Medulla oblongata (tissue), 1 donor: ENCODE measurements around the gene MTIF3.

ENCODE experiments used
- DNase-seq: peaks from one replicate; pipeline ENCODE4 v3.0.0-alpha.2; 2015; ENCODE audit errors: extremely low spot score

MTIF3 gene, protein sequence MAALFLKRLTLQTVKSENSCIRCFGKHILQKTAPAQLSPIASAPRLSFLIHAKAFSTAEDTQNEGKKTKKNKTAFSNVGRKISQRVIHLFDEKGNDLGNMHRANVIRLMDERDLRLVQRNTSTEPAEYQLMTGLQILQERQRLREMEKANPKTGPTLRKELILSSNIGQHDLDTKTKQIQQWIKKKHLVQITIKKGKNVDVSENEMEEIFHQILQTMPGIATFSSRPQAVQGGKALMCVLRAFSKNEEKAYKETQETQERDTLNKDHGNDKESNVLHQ

DNA sequence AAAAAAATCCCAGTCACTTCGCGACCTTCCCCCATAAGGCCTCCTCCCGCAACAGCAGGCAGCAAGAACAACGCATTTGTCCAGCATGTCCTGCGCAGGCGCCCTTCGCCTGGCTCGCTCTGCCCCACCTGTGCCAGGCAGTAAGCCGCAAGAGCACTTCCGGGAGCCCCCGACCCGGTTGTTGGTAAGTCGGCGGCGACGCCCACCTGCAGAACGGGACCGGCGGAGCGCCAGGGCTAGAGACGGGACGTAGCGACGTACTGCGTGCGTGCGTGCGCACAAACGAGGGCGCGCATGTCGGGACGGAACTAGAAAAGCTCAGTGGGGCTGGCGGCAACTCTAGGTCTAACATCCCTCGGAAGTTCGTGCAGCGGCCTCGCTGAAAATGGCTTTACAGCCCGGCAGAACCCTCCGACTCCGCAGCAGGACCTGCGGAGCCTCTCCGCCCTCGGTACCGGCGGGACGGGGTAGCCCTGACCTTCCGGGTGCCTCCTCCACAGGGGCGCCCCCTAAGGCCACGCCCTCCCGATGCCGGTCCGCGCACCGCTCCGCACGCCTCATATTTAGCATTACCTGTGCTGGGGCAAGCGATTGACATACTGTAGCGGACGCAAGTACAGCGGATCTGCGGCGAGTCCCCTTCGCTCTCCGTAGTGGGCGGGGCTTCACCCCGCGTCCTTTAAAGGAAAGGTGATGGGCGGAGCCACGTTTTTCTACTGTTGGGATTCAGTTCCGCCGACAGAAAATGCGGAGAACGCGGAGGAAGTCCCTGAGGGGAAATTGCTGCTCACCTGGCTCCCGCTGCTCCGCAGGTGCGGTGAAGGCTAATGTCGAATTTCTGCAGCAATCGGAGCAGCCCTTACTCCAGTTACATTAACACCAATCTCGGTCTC is at the start of gene MTIF3:
TSS of gene MTIF3 (minus strand) at position 629 of the 893 bp plus-strand sequence. CDS start 10,116 bp downstream, outside the sequence.
- DNase-seq: peak; percentile 95

DNA sequence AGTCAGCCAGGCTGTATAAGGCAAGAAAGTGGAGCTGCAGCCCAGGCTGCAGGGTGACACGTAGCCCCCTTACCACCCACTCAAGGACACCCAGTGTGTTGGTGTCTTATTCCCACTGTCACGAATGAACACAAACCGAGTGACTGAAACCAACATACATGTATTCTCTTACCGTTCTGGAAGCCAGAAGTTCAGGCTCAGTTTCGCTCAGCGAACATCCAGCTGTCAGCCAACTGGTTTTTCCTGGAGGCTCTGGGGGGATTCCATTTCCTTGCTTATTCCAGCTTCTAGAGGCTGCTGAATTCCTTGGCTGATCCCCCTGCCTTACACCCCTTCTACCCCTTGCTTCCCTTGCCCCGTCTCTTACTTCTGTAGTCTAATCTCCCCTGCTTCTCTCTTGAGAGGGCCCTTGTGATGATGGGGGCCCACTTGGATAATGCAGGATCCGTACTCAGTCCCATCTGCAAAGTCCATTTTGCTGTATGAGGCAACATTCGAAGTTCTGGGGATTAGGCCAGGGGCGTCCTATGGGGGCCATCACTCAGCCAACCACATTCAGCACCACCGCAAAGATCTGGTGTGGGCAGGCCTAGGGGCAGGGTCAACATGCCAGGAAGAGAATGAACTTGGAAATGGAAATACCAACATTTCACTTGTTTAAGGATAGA is 47.3 kb upstream of the MTIF3 start:
- no peak for DNase-seq

DNA sequence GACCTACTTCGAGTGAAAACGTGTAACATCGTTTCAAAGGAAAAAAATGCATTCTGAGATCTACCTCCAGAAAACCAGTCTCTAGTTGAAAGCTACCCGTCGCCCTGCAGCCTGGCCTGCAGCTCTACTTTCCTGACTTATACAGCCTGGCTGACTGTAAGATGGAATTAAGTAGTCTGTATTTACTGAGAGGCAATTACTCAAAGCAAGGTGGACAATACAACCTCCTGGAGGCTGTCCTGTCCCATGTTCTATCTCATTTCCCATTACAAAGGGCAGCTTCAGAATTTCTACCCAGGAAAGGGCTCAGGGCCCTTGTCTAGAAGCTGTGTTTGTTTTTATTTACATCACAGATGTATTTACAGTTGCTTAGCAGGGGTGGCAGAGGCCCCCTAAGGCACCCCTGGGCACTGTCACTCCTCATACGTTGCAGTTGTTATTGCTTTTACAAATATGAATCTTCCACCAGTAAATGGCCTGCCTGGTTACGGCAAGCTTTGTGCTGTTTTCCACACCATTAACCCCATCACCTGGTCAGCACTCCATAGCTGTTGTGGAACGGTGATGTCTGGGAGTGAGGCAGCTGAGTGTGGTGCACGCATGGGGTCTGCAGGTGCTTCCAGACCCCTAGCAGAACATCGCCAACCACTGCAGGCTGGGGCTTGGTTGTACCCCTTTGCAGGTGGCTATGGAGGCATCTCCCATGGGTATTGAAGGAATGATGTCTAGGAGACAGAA is 46.3 kb upstream of the MTIF3 start:
- no peak for DNase-seq

DNA sequence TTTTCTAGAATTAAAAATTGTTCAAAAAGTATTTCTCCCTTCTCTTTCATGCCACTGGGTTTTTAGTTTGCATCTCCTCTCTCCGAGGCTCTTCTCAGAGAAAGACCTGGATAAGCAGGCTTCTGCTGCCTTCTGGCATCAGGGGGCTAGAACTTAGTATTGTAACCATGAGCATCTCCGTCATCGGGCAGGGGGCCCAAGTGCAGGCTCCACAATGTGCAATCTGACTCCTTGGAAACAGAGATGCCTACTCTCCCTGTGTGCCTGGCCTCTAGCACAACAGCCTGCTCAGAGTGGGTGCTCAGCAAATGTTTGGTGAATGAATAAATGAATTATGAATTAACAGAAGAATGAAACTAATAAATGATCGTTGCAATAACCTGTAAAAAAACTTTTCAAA is 45.6 kb upstream of the MTIF3 start:
- peak; percentile 65 for DNase-seq

DNA sequence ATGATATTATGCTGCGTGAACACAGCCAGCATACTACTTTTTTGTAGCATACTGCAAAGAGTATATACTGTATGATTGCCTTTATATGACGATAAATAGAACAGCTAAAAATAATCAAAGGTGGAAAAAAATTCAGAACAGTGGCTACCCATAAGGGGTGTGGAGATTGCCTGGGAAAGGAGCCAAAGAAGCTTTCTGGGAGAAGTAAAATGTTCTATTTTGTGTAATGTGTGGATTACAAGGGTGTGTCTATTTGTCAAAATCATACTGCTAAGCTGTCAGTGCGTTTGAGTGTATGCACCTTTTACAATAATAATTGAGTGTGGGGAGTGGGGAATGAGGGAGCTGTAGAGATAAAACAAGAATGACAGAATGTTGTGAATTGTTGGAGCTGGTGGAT is 45.2 kb upstream of the MTIF3 start:
- no peak for DNase-seq

DNA sequence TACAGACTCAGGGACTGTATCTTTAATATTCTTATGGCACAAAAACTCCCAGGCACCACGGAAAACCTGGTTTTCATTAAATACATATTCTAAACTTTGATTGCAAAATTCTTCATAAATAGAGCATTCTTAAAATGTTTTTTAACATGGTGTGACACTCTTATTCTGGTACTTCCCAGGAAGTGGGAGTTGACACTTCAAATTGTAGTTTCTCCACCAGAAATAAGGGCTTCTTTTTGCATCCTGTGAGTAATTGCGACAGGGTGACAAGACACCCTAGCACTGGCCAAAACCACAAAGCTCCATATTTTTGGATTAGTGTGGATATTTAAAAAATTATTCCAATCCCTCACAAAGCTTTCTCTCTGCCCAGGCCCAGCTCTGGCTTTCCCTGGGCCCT is 43.6 kb upstream of the MTIF3 start:
- DNase-seq: no peak

DNA sequence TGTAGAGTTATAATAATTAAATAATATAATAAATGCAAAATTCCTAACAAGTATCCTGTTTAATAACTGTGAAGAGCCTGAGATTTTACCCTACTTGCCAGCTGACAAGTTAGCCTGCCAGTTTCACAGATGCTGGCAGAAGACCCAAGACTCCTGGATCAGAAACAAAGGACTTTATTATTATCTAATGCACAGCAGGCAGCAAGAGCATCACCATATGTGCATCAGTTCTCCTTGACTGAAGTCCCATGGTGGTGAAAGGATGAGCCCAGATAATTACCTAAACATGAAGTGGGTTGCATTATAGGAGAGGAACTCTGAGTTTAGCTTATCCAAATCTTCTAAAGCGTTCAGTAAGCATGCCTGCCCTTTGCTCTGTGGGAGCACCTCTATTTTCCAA is 39.1 kb upstream of the MTIF3 start:
- peak; percentile 60 for DNase-seq

DNA sequence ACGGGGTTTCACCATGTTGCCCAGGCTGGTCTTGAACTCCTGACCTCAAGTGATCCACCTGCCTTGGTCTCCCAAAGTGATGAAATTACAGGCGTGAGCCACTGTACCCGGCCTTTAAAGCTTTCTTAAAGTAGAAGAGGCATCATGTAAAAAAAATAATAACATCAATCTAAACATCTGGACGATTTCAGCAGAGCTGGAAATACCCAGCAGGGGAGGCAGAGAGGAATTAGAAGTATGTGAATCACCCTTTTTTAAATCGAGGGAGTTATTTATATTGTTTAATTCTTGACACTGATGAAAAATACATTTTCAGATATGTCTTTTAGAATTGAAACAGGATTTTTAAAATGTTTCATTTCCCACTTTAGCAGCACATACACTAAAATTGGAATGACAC is 37.4 kb upstream of the MTIF3 start:
- DNase-seq: no peak

DNA sequence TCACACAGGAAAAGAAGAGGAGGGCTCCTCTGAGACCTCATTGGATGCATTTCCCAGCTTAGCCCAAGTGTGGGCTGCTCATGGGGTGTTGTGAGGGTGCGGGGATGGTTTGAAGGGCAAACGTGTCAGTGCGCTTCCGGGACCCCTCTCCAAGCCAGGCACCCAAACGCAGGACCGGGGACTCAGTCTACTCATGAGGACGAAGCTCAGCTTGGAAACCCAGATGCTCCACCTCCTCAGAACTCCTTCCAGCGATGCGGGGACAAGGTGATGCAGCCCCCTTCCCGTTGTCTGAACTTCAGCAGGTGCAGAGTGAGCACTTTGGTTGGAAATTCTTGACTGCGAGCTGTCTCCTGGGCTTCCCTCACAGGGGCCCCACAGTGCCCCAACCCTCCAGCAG is 33.1 kb upstream of the MTIF3 start:
- no peak for DNase-seq

DNA sequence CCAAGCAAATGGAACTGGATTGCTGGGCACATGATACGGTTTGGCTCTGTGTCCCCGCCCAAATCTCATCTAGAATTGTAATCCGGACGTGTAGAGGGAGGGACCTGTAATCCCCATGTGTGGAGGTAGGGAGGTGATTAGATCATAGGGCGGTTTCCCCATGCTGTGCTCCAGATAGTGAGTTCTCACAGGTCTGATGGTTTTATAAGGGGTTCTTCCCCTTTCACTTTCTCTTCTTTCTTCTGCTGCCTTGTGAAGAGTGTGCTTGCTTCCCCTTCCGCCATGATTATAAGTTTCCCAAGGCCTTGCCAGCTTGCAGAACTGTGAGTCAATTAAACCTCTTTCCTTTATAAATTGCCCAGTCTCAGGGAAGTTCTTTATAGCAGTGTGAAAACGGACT is 32.6 kb upstream of the MTIF3 start:
- peak; percentile 69 for DNase-seq

DNA sequence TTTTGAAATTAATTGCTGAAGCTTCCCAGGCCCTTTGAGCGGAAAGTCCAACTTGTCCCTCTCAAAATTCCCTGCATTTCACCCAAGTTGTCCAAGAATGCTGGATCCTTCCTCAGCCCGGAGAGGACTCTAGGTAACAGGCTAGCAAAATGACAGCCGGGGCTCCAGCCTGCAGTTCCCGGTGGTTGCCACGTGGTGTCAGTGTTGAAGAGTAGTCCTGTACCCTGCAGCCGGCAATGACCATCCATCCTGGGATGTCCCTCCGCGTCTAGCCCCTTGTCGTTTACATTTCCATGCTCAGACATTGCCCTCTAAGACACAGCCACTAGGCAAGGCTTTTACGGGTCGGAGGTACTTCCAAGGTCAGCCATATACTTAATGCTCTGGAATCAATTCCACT is 31.4 kb upstream of the MTIF3 start:
- peak; percentile 25 for DNase-seq

DNA sequence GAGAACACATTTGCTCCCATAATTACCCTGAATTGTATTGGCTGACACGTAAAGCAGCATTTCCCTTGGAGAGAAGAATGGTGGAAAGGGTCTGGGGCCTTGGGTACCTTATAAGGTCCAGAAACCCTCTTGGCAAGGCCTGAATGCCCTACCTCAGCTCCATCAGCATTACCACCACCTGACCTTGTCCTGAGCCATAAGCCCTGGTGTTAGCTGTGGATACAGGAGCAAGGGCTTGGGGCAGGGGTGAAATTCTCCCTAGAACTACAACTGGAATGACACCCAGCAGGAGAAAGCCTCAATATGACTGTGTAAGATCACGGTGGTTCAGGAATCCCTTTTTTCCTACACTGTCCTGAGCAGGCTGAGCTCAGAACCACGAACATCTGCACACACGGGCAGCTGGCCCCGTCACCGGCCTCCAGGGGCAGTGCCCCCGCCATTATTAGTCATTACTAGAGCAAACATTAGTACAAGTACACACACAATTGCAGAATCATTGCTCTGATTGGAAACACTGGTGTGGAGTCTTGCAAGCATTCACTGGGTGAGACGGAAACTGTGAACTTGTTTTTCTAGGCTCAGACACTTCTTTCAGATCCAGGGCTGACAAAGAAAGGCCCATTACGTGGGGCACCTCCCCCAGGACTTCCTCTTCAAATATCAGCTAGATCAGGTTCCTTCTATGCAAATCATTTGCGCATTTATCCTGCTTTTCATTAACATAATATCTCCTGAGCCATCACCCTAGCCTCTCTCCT is 26.8 kb upstream of the MTIF3 start:
- DNase-seq: no peak

DNA sequence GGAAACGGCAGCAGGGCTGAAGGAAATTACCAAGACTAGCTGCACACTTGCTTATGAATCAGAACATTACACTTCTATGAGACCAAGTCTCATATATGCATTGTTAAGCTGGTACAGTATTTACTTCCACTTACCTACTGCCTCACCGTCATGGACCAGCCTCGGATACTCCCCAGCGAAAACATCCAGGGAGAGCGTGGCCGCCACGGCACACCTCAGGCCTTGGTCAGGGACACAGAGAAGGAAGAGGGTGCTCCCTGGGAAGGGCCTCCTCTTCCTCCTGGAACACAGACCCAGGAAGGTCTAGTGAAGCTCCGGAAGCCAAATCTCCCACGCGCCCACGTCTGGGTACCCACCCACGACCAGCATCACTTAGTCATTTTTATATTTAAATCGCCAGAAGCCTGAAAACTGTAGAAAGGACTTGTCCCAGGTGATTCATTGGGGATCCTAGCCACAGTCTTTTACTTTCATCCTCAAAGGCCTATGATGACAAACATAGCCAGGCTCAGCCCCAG is 24.4 kb upstream of the MTIF3 start:
- no peak for DNase-seq

DNA sequence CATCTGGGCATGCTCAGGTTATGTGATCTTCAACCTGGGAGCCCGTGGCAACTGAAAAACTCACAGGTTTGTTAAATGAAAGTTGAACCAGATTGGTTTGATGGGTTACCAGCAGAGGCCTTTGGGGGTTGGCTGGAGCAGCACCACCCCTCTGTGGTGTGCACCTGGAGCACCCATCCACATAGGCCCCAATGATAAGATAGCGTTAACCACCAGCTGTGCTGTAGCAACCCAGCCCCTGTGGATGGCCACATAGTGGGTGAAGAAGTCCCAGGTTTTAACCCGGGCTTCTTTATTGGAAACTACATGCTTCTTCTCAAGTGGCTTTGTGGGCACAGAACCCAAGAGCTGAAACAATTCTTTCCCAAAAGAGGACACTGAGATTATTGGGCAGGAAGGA is 22.6 kb upstream of the MTIF3 start:
- DNase-seq: no peak

DNA sequence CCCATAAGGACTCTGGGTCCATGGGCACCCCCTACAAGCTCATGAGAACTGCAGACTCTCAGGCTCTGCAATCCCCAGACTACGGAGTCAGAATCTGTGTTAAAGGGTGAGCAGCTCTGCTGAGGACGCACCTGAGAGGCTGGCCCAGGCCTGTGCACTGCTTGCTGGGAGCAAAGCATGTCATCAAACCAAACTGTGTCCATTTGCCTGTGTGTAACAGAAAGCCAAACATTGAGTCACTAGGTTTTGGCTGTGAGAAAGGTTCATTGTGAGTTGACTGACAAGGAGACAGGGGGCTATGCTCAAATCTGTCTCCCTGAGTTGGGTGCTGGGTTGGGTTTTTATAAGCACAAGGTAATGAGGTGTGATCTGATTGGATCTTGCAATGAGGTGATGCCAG is 22.1 kb upstream of the MTIF3 start:
- no peak for DNase-seq

DNA sequence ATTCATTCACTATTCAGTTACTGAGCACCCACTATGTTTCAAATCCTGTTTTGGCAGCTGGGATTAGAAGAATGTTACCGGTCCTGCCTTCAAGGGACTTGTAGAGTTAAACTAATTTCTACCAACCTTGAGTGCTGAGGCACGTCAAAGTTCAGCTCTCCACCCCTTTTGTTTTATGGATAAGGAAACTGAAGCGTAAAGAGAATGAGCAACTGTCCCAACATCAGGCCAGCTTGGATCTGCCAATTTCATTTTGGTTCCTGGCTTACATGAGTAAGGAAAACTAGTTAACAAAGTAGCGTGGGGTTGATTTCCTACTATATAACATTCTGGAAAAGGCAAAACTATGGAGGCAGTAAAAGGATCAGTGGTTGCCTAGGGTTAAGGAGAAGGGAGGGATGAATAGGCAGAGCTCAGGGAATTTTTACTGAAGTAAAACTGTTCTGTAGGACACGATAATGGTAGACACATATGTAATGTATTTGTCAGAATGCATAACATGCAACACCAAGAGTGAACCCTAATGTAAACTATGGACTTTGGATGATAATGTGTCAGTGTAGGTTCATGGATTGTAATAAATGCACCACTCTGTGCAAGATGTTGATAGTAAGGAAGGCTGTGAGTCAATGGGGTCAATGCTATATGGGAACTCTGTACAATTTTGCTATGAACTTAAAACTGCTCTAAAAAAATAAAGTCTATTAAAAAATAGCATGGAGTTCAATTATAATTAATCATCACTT is 19.9 kb upstream of the MTIF3 start:
- no peak for DNase-seq

DNA sequence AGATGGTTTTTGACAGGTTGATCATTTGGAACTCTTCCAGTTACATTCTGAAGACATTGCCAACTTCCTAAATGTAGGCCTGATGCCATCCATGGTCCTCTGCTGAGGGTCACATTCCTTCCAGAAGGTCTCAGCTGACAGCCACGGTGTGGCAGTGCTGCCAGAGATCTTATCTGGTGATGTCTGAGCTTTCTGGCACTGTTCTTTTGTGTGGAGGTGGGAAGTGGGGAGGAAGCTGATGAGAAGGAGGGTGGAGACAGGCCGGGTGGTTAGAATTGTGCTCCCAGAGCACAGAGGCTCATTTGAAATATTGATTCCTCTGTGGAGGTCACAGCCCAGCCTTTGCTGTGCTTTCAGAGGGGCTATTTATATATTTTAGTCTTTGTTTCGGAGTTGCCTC is 16.1 kb upstream of the MTIF3 start:
- DNase-seq: no peak

DNA sequence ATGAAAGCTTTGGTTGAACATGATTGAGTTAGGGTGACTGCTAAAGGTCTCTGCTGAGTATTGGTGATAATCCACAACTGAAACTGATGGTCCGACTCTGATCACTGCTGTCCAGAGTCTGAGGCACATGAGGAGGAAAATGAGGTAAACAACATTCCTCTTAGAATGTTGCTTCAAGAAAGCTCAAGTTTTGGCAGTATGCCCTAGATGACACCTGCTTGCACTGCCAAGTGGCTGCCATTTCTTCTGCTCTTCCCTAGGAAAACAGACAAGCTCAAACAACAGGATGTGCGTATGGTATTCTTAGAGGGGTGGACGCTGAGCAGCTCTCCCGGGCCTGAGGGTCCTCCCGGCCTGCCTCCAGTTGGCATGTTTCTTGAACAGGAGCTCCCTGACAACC is 15.2 kb upstream of the MTIF3 start:
- DNase-seq: no peak

DNA sequence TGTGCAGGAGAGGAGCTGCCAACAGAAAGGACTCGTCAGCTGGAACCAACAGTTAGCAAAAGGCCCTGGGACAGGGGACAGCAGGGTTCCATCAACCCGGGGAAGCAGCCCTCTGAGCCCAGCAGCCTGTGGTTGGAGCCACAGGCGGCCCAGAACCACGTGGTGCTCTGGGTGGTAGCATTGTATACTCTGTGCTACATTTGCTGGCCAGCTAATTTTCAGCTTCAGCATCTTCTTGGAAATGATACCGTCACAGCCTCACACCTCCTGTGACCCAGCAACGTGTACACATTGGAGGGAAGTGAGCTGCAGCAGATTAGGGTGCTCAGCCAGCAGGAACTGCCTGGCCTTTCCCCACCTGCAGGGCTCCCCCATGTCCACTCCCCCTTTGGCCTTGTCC is 13.1 kb upstream of the MTIF3 start:
- DNase-seq: no peak

DNA sequence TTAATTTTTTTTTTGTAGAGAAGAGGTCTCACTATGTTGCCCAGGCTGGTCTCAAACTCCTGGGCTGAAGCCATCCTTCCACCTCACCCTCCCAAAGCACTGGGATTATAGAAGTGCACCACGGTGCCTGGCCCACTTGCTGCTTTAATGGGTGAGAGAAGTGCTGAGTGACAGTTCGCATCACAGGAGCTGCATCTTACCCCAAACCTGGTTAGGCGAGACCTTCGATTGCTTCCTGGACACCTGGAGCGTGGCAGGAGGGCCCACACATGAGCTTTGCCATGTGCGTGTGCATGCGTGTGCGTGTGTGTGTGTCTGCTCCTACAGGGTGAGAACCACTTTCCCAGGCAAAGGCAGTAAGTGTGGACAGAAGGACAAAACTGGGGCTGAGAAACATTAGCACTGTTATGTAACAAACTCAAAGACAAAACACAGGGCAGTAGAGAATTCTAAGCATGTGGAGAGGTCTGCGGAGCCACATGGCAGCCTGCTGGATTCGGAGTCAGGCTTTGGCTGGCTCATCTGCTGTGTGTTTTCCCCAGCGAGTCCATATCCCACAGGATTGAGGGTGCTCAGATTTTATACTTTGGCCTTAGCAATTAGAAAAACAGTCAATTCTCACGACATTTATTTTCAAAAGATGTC is 11.7 kb upstream of the MTIF3 start:
- no peak for DNase-seq
